Measurements from ENCODE around the gene IER2. TPM values are rescaled to one million over a fixed set of nuclear protein-coding genes. Genes with fewer than 3 reads are reported as not detected.

IER2 gene
- total and polyA plus RNA-seq, 11 donors, result 17.6 to 101 (median 29.1) TPM

- intact Hi-C loops (cut with DNase I), result no loop called here
- DNase-seq, result no peak
- Histone ChIP-seq H3K36me3 (peaks cover 0 to 48% (median 35%) of the 10 kb centered on the region in 9 donors), H3K4me1 (peaks cover 0 to 23% (median 7%) of the 10 kb centered on the region in 12 donors), H3K4me3 (no peak overlapping the region), H3K9me3 (no peaks in the 10 kb centered on the region), H3K27ac (peak overlapping the region in 9 of 12 donors; percentile 26 to 79 (median 38)), H3K27me3 (no peaks in the 10 kb centered on the region)
- no peak for TF ChIP-seq POLR2A (IDR thresholded peaks at IDR 0.05)
- TF ChIP-seq CTCF (IDR thresholded peaks at IDR 0.05), result no peak
- peak in 1 of 4 donors; percentile 5 for ATAC-seq
- 89 to 95% (median 94%) methylated on average over 30 to 60 of the region's 60 CpGs for WGBS, 4 donors
These were observed 14.8 kb upstream of the IER2 start for GRCh38 chr19:13135068-13136062.

GRCh38 chr19:13137290-13137794, 12.9 kb upstream of the IER2 start:
- TF ChIP-seq CTCF (IDR thresholded peaks at IDR 0.05), result no peak
- TF ChIP-seq POLR2A (IDR thresholded peaks at IDR 0.05), result no peak
- no peak overlapping the region for H3K4me3 ChIP-seq
- 90 to 95% (median 92%) methylated on average over 24 to 28 of the region's 28 CpGs for WGBS, 4 donors
- ATAC-seq (no peak), DNase-seq (no peak)
- intact Hi-C loops (cut with DNase I), result no loop called here
- H3K27me3 ChIP-seq, result no peaks in the 10 kb centered on the region
- peaks cover 0 to 48% (median 35%) of the 10 kb centered on the region in 9 donors for H3K36me3 ChIP-seq
- H3K4me1 ChIP-seq, result peaks cover 0 to 23% (median 7%) of the 10 kb centered on the region in 12 donors
- no peaks in the 10 kb centered on the region for H3K9me3 ChIP-seq
- no peak overlapping the region for H3K27ac ChIP-seq

- DNase-seq (no peak), ATAC-seq (no peak)
- WGBS, 4 donors, result 90 to 91% (median 91%) methylated on average over 39 to 40 of the region's 40 CpGs
- no peaks in the 10 kb centered on the region for H3K27me3 ChIP-seq
- H3K36me3 ChIP-seq, result peaks cover 0 to 48% (median 35%) of the 10 kb centered on the region in 9 donors
- no peak overlapping the region for H3K27ac ChIP-seq
- no peak overlapping the region for H3K4me3 ChIP-seq
- TF ChIP-seq CTCF (IDR thresholded peaks at IDR 0.05) (no peak), POLR2A (IDR thresholded peaks at IDR 0.05) (no peak)
- H3K9me3 ChIP-seq, result no peaks in the 10 kb centered on the region
- peaks cover 0 to 16% (median 4%) of the 10 kb centered on the region in 12 donors for H3K4me1 ChIP-seq
- intact Hi-C loops (cut with DNase I), result no loop called here
These were observed 11.9 kb upstream of the IER2 start for GRCh38 chr19:13138171-13138915.

- TF ChIP-seq CTCF (IDR thresholded peaks at IDR 0.05), result no peak
- TF ChIP-seq POLR2A (IDR thresholded peaks at IDR 0.05), result no peak
- Histone ChIP-seq H3K27me3 (no peaks in the 10 kb centered on the region), H3K27ac (no peak overlapping the region), H3K4me3 (no peak overlapping the region), H3K4me1 (peaks cover 0 to 11% (median 0%) of the 10 kb centered on the region in 12 donors), H3K9me3 (no peaks in the 10 kb centered on the region), H3K36me3 (peaks cover 0 to 50% (median 35%) of the 10 kb centered on the region in 9 donors)
- 85 to 90% (median 87%) methylated on average over 10 of the region's 10 CpGs for WGBS, 4 donors
- intact Hi-C loops (cut with DNase I), result no loop called here
- no peak for ATAC-seq
- no peak for DNase-seq
These were observed 11.4 kb upstream of the IER2 start for GRCh38 chr19:13138916-13139198.

Data from heart left ventricle (tissue), 16 donors.